Nephron progenitor cell (in vitro differentiated cells): ENCODE measurements around the gene EGR1.

Experiments used
- DNase-seq: peaks from one replicate; pipeline ENCODE4 v3.0.0; 2021
- H3K27ac Mint-ChIP-seq: 2 replicates; pipeline ENCODE4 v1.8.0; 2021; ENCODE audit warnings: mild to moderate bottlenecking, moderate library complexity, mixed read lengths
- H3K27me3 Mint-ChIP-seq: 2 replicates; pipeline ENCODE4 v1.8.0; 2021; ENCODE audit warnings: mild to moderate bottlenecking, low read depth, mixed read lengths; ENCODE audit not compliant: poor library complexity
- H3K36me3 Mint-ChIP-seq: 2 replicates; pipeline ENCODE4 v1.8.0; 2021; ENCODE audit warnings: low read depth, mixed read lengths
- H3K4me1 Mint-ChIP-seq: 2 replicates; pipeline ENCODE4 v1.8.0; 2021; ENCODE audit warnings: mixed read lengths
- H3K4me3 Mint-ChIP-seq: 2 replicates; pipeline ENCODE4 v1.8.0; 2021; ENCODE audit warnings: mild to moderate bottlenecking, moderate library complexity, mixed read lengths
- H3K9me3 Mint-ChIP-seq: 2 replicates; pipeline ENCODE4 v1.8.0; 2021; ENCODE audit warnings: mild to moderate bottlenecking, moderate library complexity, mixed read lengths
- CTCF ChIP-seq: fragments of 200-600 bp; sonication (generic); IDR thresholded peaks from 2 replicates; pipeline ENCODE4 v1.5.0; 2021; ENCODE audit warnings: antibody characterized with exemption

EGR1 gene

GRCh38 chr5:138461343-138462125, 3.7 kb upstream of the EGR1 start:
- no peak for TF ChIP-seq CTCF
- no peak for DNase-seq
- H3K4me1 Mint-ChIP-seq = peaks cover 53% of the 10 kb centered on the region
- H3K4me3 Mint-ChIP-seq = no peak overlapping the region
- no peak overlapping the region for H3K27ac Mint-ChIP-seq
- no peaks in the 10 kb centered on the region for H3K36me3 Mint-ChIP-seq
- no peaks in the 10 kb centered on the region for H3K9me3 Mint-ChIP-seq
- H3K27me3 Mint-ChIP-seq = peaks cover 5% of the 10 kb centered on the region

GRCh38 chr5:138463419-138464007, 1.8 kb upstream of the EGR1 start:
- no peak for DNase-seq
- peaks cover 20% of the 10 kb centered on the region for H3K36me3 Mint-ChIP-seq
- peaks cover 56% of the 10 kb centered on the region for H3K4me1 Mint-ChIP-seq
- H3K27ac Mint-ChIP-seq = peak overlapping the region; percentile 95
- peak overlapping the region; percentile 84 for H3K4me3 Mint-ChIP-seq
- H3K9me3 Mint-ChIP-seq = no peaks in the 10 kb centered on the region
- TF ChIP-seq CTCF = no peak
- H3K27me3 Mint-ChIP-seq = peaks cover 21% of the 10 kb centered on the region

- peak overlapping the region; percentile 95 for H3K27ac Mint-ChIP-seq
- DNase-seq = peak; percentile 95
- peak overlapping the region; percentile 84 for H3K4me3 Mint-ChIP-seq
- no peaks in the 10 kb centered on the region for H3K9me3 Mint-ChIP-seq
- peaks cover 55% of the 10 kb centered on the region for H3K4me1 Mint-ChIP-seq
- peak; percentile 93 for TF ChIP-seq CTCF
- peaks cover 24% of the 10 kb centered on the region for H3K36me3 Mint-ChIP-seq
- peaks cover 21% of the 10 kb centered on the region for H3K27me3 Mint-ChIP-seq
Observed at GRCh38 chr5:138464008-138464387, 1.3 kb upstream of the EGR1 start.

- Mint-ChIP-seq H3K4me3 (peak overlapping the region; percentile 84), H3K27ac (peak overlapping the region; percentile 92), H3K4me1 (peaks cover 51% of the 10 kb centered on the region), H3K36me3 (peaks cover 24% of the 10 kb centered on the region), H3K27me3 (peaks cover 24% of the 10 kb centered on the region), H3K9me3 (no peaks in the 10 kb centered on the region)
- peak; percentile 32 for TF ChIP-seq CTCF
- peak; percentile 94 for DNase-seq
Observed at GRCh38 chr5:138464388-138465260, 655 bp upstream of the EGR1 start.

GRCh38 chr5:138466125-138466899, 1.0 kb downstream of the EGR1 start:
- DNase-seq = peak; percentile 41

More at GRCh38 chr5:138466125-138466899, 1.0 kb downstream of the EGR1 start:
- no peak for TF ChIP-seq CTCF
- H3K27ac Mint-ChIP-seq = no peak overlapping the region
- no peaks in the 10 kb centered on the region for H3K9me3 Mint-ChIP-seq
- peaks cover 28% of the 10 kb centered on the region for H3K27me3 Mint-ChIP-seq
- H3K36me3 Mint-ChIP-seq = peaks cover 24% of the 10 kb centered on the region
- peaks cover 40% of the 10 kb centered on the region for H3K4me1 Mint-ChIP-seq
- H3K4me3 Mint-ChIP-seq = peak overlapping the region; percentile 86
